Measurements from ENCODE around the gene ARF1.

The ARF1 gene

GRCh38 chr1:228090613-228091081 is 8.1 kb downstream of the ARF1 start:
- no peak overlapping the region for H3K4me3 ChIP-seq (ENCODE audit: low read length)
- DNase-seq (ENCODE audit: low read depth), result no peak
- no peak for TF ChIP-seq CTCF (conservative IDR thresholded peaks at IDR 0.05; ENCODE audit: low read length)

GRCh38 chr1:228091084-228091483 is 8.6 kb downstream of the ARF1 start:
- TF ChIP-seq CTCF (conservative IDR thresholded peaks at IDR 0.05; ENCODE audit: low read length), result no peak
- no peak for DNase-seq (ENCODE audit: low read depth)

GRCh38 chr1:228092342-228093049 is 10.0 kb downstream of the ARF1 start:
- no peak for DNase-seq (ENCODE audit: low read depth)
- no peak overlapping the region for H3K4me3 ChIP-seq (ENCODE audit: low read length)
- TF ChIP-seq CTCF (conservative IDR thresholded peaks at IDR 0.05; ENCODE audit: low read length), result no peak

More at GRCh38 chr1:228091084-228091483, 8.6 kb downstream of the ARF1 start:
- no peak overlapping the region for H3K4me3 ChIP-seq (ENCODE audit: low read length)

- DNase-seq (ENCODE audit: low read depth), result no peak
- no peak for TF ChIP-seq CTCF (conservative IDR thresholded peaks at IDR 0.05; ENCODE audit: low read length)
- H3K4me3 ChIP-seq (ENCODE audit: low read length), result no peak overlapping the region
Measured at GRCh38 chr1:228093050-228093906, 10.8 kb downstream of the ARF1 start.

- no peak for TF ChIP-seq CTCF (conservative IDR thresholded peaks at IDR 0.05; ENCODE audit: low read length)
- DNase-seq (ENCODE audit: low read depth), result no peak
- H3K4me3 ChIP-seq (ENCODE audit: low read length), result no peak overlapping the region
Measured at GRCh38 chr1:228094432-228095016, 12.0 kb downstream of the ARF1 start.

- no peak for TF ChIP-seq CTCF (conservative IDR thresholded peaks at IDR 0.05; ENCODE audit: low read length)
- no peak for DNase-seq (ENCODE audit: low read depth)
- no peak overlapping the region for H3K4me3 ChIP-seq (ENCODE audit: low read length)
Measured at GRCh38 chr1:228095161-228095560, 12.7 kb downstream of the ARF1 start.
